HL-60 (cell line): Measurements from ENCODE around the gene RNASE8.

Source experiments
- DNase-seq, 2 experiments: peaks; one replicate each; pipeline ENCODE4 v3.0.0-alpha.2; 2010 to 2020; ENCODE audit warnings: low read depth in 1 of 2, low spot score in 1 of 2
- H3K27ac ChIP-seq: fragments of 250-450 bp; sonication (Bioruptor Pico); replicated peaks from 2 replicates; pipeline ENCODE4 v1.5.1; 2020; ENCODE audit warnings: mild to moderate bottlenecking, moderate library complexity
- H3K27me3 ChIP-seq: fragments of 250-450 bp; sonication (Bioruptor Pico); 2 replicates; pipeline ENCODE4 v1.5.1; 2021; ENCODE audit warnings: mild to moderate bottlenecking, moderate library complexity; ENCODE audit not compliant: insufficient read depth, poor library complexity, severe bottlenecking
- H3K4me3 ChIP-seq: replicated peaks from 2 replicates; pipeline ENCODE4 v1.5.1; 2011; ENCODE audit warnings: mild to moderate bottlenecking, control low read depth, low read length; ENCODE audit not compliant: insufficient read depth
- GABPA ChIP-seq: IDR thresholded peaks from 2 replicates; pipeline ENCODE4 v1.6.1; 2012; ENCODE audit warnings: low read depth
- POLR2AphosphoS5 ChIP-seq: IDR thresholded peaks from 2 replicates; pipeline ENCODE4 v1.6.1; 2012; ENCODE audit warnings: low read depth
- SPI1 ChIP-seq: IDR thresholded peaks from 2 replicates; pipeline ENCODE4 v1.6.1; 2012; ENCODE audit warnings: low read depth, mild to moderate bottlenecking, borderline replicate concordance
- TF ChIP-seq, protein P1 (sequence below): IDR thresholded peaks from one replicate; pipeline ENCODE4 v1.5.1; 2011; ENCODE audit warnings: low read length, control low read depth, inconsistent platforms; ENCODE audit not compliant: insufficient read depth
- TF ChIP-seq, protein P2 (sequence below): IDR thresholded peaks from 2 replicates; pipeline ENCODE4 v1.6.1; 2012; ENCODE audit warnings: low read depth; ENCODE audit not compliant: insufficient replicate concordance

Gene RNASE8

GRCh38 chr14:21089877-21090193 lies 32.2 kb downstream of the RNASE8 start:
- no peak for DNase-seq
- TF ChIP-seq SPI1 (no peak), POLR2AphosphoS5 (no peak), GABPA (no peak)
- TF ChIP-seq, protein P1, sequence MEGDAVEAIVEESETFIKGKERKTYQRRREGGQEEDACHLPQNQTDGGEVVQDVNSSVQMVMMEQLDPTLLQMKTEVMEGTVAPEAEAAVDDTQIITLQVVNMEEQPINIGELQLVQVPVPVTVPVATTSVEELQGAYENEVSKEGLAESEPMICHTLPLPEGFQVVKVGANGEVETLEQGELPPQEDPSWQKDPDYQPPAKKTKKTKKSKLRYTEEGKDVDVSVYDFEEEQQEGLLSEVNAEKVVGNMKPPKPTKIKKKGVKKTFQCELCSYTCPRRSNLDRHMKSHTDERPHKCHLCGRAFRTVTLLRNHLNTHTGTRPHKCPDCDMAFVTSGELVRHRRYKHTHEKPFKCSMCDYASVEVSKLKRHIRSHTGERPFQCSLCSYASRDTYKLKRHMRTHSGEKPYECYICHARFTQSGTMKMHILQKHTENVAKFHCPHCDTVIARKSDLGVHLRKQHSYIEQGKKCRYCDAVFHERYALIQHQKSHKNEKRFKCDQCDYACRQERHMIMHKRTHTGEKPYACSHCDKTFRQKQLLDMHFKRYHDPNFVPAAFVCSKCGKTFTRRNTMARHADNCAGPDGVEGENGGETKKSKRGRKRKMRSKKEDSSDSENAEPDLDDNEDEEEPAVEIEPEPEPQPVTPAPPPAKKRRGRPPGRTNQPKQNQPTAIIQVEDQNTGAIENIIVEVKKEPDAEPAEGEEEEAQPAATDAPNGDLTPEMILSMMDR: no peak
- TF ChIP-seq, protein P2, sequence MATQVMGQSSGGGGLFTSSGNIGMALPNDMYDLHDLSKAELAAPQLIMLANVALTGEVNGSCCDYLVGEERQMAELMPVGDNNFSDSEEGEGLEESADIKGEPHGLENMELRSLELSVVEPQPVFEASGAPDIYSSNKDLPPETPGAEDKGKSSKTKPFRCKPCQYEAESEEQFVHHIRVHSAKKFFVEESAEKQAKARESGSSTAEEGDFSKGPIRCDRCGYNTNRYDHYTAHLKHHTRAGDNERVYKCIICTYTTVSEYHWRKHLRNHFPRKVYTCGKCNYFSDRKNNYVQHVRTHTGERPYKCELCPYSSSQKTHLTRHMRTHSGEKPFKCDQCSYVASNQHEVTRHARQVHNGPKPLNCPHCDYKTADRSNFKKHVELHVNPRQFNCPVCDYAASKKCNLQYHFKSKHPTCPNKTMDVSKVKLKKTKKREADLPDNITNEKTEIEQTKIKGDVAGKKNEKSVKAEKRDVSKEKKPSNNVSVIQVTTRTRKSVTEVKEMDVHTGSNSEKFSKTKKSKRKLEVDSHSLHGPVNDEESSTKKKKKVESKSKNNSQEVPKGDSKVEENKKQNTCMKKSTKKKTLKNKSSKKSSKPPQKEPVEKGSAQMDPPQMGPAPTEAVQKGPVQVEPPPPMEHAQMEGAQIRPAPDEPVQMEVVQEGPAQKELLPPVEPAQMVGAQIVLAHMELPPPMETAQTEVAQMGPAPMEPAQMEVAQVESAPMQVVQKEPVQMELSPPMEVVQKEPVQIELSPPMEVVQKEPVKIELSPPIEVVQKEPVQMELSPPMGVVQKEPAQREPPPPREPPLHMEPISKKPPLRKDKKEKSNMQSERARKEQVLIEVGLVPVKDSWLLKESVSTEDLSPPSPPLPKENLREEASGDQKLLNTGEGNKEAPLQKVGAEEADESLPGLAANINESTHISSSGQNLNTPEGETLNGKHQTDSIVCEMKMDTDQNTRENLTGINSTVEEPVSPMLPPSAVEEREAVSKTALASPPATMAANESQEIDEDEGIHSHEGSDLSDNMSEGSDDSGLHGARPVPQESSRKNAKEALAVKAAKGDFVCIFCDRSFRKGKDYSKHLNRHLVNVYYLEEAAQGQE: no peak
- Histone ChIP-seq H3K4me3 (no peak overlapping the region), H3K27me3 (no peaks in the 10 kb centered on the region), H3K27ac (no peak overlapping the region)

GRCh38 chr14:21090194-21090939 lies 32.7 kb downstream of the RNASE8 start:
- TF ChIP-seq POLR2AphosphoS5 (peak; percentile 26; the same call in 1 of the 2 replicates), SPI1 (no peak)
- Histone ChIP-seq H3K27ac (no peak overlapping the region), H3K4me3 (no peak overlapping the region), H3K27me3 (no peaks in the 10 kb centered on the region)
- DNase-seq: peak in 1 of 2 experiments; percentile 41

GRCh38 chr14:21090940-21091663 lies 33.5 kb downstream of the RNASE8 start:
- H3K4me3 ChIP-seq: no peak overlapping the region

More at GRCh38 chr14:21090940-21091663, 33.5 kb downstream of the RNASE8 start:
- no peaks in the 10 kb centered on the region for H3K27me3 ChIP-seq
- no peak overlapping the region for H3K27ac ChIP-seq
- DNase-seq: no peak
- no peak for TF ChIP-seq SPI1
- TF ChIP-seq, protein P2: no peak
- TF ChIP-seq GABPA: no peak
- TF ChIP-seq POLR2AphosphoS5: no peak
- TF ChIP-seq, protein P1: no peak
